Renal cortex interstitium (tissue), 11 donors: ENCODE results near the gene FXYD3. TPM values are rescaled to one million over a fixed set of nuclear protein-coding genes. Genes with fewer than 3 reads are reported as not detected.
"Not testable (repeated sequence)": the region's sequence is repeated elsewhere in the genome, so short reads cannot be mapped to it uniquely, and the experiment has no call there.

Experiments used
- DNase-seq, 11 donors: peaks; one replicate each; pipeline ENCODE4 v3.0.0-alpha.2; 2013; ENCODE audit warnings: low read depth in 9 of 11, low spot score in 4 of 11; ENCODE audit errors: extremely low read depth in 1 of 11
- polyA plus RNA-seq, 3 donors: library from polyadenylated mRNA; unstranded; fragments of 120-200 nt; gene quantifications; one replicate each; pipeline ENCODE4 v1.2.1, GENCODE V29; 2013; ENCODE audit not compliant: insufficient read length in 3 of 3

FXYD3 gene
- polyA plus RNA-seq, 3 donors: 11.7 to 16.6 (median 12.0) TPM

DNA sequence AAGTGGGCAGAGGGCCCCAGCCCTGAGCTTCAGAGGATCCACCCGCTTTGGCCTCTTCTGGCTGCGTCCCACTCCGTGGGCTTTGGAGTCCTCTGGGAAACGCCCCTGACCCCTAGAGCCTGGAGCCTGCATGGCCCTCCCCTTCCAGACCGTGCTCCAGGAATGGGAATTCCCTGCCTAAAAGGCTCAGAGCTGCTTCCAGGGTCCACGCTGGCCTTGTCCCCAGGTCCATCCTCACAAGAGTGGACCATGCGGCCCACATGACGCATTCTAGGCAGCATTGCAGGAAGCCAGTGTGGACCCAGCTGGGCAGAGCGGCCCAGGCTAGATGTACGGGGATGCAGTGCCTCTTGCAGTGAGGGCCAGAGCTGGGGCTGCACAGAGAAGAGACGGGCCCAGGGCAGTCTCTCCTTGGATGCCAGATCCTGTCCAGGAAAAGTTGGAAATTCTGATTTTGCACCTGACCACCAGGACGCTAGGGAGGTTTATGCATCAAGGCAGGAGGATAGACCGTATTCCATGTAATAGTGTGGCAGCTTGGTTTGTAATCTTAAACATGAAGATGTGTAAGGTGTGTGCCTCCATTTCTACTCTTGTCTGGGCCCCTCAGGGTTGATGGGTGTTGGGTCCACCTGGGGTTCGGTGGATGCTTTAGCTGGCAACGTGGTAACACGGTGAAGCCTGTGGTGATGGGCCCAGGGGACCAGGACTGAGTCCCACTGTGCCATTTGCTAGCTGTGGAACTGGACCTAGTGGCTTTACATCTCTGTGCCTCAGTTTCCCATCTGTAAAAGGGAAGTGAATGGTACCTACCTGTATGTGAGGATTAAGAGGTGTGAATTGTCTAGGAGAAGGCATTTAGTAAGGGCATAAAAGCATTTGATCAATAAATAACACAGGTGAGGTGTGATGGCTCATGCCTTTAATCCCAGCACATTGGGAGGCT is 14.8 kb upstream of the FXYD3 start:
- DNase-seq: no peak

DNA sequence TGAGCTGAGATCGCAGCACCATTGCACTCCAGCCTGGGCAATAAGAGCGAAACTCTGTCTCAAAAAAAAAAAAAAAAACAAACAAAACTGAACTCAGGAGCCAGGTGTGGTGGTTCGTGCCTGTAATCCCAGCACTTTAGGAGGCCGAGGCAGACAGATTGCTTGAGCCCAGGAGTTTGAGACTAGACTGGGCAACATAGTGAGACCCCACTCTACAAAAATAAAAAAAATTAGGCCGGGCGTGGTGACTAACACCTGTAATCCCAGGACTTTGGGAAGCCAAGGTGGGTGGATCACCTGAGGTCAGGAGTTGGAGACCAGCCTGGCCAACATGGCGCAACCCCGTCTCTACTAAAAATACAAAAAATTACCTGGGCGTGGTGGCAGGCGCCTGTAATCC is 13.7 kb upstream of the FXYD3 start:
- not testable (repeated sequence) for DNase-seq

DNA sequence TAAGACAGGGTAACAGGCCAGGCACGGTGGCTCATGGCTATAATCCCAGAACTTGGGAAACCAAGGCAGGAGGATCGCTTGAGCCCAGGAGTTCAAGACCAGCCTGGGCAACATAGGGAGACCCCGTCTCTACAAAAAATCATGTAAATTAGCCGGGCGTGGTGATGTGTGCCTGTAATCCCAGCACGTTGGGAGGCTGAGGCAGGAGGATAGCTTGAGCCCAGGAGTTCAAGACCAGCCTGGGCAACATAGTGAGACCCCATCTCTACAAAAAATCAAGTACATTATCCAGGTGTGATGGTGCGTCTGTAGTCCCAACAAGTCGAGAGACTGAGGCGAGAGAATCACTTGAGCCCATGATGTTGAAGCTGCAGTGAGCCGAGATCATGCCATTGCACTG is 12.0 kb upstream of the FXYD3 start:
- DNase-seq: not testable (repeated sequence)

DNA sequence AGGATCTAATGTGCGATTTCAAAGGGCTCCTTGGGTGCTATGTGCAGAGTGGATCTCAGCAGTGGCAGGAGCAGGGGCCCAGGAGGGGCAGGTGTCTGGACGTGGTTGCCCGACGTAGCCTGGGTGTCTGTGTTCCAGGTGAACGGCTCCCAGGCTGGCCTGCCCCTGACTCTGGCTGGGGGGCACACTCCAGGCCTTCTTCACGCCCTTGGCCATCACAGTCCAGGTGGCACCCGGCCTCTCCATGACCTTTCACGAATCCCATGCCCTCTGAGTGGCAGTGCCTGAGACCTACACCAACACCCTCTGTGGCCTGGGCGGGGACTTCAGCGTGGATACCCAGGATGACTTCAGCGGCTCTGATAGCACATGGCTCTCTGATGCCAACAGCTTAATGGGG is 11.3 kb upstream of the FXYD3 start:
- no peak for DNase-seq

DNA sequence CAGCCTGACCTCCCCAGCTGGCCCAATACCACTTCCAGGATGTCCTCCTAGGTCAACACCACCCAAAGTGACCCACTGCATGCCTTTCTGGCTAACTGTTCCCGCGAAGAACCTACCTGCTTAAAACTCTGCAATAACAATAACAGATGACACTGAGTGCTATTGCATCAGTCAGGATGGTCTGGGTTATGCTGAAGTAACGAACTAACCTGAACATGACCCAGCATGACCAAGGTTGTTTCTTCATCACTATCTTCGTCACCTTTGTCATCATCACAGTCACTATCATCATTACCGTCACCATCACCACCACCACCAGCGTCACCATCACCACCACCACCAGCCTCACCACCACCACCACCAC is 10.6 kb upstream of the FXYD3 start:
- no peak for DNase-seq

DNA sequence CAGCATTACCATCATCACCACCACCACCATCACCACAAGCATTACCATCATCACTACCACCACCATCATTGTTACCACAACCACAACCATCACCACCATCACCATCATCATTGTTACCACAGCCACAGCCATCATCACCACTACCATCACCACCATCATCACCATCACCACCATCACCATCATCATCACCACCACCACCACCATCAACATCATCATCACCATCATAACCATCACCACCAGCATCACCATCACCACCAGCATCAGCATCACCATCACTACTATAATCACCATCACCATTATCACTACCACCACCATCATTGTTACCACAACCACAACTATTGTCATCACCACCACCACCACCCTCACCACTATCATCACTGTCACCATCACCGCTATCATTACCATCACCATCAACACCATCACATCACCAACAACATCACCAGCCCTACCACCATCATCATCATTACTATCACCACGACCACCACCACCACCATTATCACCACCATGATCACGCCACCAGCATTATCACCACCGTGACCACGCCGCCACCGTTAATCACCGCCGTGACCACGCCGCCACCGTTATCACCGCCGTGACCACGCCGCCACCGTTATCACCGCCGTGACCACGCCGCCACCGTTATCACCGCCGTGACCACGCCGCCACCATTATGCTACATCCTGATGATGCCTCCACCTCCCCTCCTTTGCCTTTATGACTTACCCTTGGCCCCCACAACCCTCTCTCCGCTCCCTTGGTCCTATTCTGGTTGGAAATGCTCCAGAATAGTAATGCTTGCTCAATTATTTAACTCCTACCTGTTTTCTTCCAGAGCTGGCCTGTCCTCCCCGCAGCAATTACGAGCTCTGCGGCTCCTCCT is 10.0 kb upstream of the FXYD3 start:
- DNase-seq: no peak

DNA sequence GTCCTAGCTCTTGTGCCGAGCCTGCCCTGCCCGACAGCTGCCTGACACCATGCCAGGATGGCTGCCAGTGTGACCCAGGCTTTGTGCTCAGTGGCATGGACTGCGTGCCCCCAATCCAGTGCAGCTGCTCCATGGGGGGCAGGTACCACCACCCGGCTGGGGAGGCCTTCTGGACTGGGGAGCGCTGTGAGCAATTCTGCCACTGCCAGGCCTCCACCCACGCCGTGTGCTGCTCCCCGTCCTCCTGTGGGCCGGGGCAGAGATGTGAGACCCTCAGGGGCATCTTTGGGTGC is 9.4 kb upstream of the FXYD3 start:
- DNase-seq: no peak

DNA sequence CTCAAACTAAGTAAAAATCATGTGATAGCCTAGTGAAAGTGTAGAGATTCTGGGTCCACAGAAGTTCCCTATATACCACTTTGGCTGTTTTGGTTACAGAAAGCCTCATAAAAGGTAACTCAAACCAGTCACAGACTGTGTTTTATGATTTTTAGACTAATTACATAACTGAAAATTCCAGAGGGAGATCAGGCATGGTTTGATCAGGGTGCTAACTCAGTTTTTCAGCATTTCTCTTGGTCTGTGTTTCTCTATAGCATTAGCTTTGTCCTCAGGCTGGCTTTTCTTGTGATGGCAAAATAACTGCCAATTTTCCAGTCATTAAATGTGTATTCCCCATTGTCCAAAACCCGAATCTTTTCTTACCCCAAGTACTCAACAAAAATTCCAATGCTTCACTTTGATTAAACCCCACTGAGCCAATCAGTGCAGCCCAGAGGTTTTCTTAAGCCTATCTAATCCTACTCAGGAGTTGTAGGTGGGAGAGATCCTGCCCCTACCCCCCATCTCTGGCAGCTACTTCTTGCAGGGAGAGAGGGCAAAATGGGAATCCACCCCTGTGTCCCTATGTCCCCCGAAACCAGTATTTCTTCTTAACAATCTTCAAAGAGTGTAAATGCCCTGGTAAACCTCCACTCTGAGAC is 8.6 kb upstream of the FXYD3 start:
- no peak for DNase-seq

DNA sequence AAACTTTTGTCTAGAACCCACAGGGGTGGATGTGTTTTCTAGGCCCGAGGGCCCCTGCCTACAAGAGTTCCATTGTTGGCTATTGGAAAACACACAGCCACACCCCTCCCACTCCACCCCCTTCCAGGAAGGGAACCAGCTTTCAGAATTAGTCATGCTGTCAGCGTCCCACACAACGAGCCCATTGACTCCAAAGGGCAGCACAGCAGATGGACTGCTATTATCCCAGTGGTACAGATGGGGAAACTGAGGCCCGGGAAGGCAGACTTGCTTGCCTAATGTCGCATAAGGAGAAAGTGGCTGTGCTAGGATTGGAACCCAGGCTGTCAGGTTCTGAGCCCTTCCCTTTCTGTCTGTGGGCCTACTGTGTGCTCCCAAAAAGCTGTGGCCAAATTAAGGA is 8.1 kb upstream of the FXYD3 start:
- no peak for DNase-seq

DNA sequence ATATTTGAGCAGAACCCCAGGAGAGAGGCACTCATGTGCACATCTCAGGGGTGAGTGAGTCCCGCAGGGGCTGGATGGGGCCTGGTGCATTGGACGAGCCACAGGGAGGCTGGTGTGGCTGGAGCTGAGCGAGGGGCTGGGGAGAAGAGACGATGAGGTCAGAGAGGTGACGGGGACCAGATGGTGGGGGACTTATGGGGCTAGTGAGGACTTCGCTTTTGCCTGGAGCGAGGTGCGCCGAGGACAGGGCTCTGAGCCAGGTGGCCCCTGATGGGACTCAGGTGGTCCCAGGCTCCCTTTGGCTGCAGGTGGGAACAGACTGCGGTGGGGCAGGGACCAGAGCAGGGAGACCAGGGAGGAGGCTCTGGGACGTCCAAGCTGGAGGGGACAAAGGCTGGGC is 6.9 kb upstream of the FXYD3 start:
- DNase-seq: no peak

DNA sequence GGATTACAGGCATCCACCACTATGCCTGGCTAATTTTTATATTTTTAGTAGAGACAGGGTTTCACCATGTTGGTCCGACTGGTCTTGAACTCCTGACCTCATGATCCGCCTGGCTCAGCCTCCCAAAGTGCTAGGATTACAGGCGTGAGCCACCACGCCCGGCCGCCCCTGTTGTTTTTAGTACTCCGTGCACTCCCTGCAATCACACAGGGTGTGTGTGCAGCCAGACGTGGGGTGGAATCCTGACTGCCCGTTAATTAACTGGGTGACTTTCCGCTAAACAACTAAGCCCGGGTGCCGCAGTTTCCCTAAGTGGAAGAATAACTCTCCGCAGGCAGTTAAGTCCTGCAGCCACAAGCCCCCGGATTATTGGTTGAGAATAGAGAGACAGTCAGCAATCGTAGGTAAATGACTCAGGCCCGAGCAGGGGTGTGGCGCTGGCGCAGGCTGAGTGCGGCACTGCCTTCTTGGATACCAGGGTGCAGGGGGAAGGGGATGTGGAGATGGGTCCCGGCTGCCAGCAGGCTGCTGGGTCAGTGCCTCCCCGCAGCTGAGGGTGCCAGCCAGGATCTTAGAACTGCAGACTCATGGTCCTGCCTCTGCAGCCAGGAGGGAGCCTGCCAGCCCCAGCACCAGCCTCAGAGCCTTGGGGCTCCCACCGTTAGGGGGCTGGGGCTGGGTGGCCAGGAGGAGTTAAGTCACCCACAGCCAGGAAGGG is 6.1 kb upstream of the FXYD3 start:
- DNase-seq: no peak

DNA sequence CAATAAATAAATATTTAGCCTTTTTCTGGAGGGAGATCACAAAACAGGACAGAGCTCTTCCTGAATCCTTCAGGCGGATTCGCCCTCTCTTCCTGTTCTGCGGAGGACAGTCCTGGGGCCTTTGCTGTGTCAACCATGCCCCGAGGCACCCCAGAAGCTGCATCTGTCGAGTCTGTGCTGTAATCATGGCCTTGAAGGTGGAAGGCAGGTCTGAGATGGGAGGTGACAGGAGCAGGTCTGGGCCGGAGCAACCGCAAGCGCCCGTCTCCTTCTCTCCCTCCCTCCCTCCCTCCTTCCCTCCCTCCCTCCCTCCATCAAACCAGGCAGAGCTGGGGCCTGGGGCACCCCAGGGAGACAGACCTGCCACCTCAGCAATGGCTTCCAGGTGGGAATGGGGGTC is 4.6 kb upstream of the FXYD3 start:
- DNase-seq: no peak

DNA sequence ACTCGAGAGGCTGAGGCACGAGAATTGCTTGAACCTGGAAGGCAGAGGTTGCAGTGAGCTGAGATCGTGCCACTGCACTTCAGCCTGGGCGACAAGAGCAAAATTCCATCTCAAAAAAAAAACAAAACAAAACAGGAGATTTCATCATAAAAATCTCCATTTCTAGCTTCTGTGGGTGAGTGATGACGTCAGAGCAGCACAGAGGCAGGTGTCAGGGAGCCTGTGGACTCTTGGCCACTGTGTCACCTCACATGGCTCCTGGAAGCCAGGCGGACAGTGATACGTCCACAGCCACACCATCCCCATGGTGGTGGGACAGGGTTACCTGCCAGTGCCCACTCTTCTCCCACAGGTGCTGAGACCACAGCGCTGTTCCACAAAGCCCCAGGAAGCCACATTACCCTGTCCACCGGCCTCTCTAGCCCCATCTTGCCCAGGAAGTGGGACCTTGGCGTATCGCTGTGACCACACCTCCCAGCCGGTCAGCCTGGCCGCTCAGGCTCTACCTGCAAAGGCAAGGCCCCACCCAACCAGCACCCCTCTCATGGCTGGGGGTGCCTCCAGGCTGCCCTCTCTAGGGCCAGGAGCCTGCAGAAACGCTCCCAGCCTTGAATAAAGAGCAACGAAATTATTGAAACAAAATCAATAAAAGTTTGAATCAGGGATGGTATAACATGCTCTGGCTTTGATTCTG is 2.5 kb upstream of the FXYD3 start:
- no peak for DNase-seq

DNA sequence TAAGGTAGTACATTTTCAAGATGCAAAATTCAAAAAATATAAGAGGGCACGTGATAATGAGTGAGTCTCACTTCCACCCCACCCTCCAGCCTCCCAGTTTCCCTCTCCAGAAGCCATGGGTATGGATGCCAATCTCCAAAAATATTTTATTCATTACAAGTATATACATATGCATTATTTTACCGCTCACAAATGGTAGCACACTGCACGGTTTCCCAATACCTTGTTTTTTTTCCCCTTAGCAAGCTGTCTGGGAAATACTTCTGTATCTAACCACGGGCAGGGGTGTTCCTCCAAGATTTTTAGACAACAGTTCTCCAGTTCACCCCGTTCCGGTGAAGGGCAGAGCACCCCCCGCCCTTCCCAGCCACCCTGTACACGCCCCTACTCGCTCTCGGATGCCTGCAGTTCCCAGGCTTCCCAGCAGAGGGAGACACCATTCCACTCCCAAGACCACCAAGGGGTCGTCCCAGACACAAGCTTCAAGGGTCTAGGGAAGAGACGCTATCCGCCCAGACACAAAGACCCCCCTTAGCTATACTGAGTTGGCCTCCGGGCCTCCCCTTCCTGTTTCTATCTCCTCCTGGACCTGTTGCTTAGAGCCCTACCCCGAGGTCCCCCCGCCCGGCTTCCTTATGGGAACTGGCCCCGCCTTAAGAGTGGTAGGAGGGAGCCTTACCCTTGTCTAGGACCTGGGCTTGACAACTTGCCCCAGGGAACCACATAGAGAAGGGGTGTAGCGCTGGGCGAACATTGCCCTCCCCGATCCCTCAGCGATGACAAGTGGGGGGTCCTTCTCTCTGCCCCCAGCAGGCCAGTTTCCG is 1.1 kb upstream of the FXYD3 start:
- DNase-seq: peak in 10 of 11 donors; percentile 62 to 85 (median 74)

DNA sequence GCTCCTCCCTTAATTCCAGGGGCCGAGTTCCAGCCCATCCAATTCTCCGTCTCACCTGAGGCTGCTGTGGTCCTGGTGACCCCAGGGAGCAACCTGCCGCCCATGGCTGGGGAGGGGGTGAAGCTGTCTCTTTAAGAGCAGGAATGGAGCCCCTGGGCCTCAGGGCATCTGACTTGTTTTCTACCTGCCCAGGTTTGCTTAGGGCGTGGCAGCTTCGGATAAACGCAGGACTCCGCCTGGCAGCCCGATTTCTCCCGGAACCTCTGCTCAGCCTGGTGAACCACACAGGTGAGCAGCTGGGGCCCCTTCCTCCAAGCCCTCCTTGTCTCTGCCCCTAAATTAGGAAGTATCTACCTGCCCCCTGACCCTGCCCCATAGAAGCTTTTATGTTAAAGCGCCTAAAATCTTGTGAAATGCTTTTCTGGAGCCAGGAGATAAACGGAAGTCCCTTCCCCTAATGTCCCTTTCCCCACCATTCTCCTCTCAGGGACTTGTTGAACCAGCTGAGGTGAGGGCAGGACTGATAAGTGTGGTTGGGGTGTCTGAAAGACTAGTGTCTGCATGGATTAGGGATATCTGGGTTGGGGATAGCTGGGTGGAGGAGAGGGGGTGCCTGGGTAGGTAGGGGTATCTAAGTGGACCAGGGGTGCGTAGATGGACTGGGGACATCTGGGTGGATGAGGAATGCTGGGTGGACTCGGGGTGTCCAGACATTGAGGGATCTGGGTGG is 614 bp downstream of the FXYD3 start:
- DNase-seq: no peak

DNA sequence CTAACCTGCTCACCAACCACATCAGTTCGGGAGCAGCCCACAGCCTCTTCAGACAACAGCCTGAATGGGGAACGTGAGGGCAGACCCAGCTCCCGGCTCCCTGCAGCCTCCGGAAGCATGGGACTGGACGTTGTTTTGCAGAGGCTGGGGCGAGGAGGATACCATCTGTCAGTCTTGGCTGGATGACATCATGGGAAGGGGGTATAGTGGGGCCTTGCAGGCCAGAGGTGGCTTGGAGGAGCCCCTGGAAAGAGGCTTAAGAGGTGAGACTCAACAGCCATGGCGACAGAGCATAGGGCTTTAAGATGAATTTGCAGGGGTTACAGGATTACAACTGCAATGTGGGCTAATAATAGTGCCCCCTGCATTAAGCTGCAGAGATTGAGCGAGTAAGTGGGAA is 1.5 kb downstream of the FXYD3 start:
- DNase-seq: no peak

DNA sequence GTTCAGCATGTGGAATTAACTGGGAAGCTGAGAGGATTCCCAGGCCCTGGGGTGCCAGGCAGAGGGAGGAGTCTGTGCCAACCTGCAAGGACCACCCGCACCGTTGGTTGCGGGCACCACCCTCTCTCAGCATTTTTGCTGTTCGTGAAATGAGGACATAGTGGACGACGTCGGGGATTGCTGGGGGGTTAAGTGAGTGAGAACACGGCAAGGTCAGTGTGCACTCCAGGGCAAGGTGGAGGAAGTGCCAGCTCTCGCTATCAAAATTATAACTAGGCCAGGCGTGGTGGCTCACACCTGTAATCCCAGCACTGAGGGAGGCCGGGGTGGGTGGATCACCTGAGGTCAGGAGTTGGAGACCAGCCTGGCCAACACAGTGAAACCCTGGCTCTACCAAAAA is 2.2 kb downstream of the FXYD3 start:
- DNase-seq: no peak
